Heart left ventricle (tissue), 16 donors: ENCODE data around the gene IL22. TPM values are rescaled to one million over a fixed set of nuclear protein-coding genes. Genes with fewer than 3 reads are reported as not detected.

ENCODE experiments used
- ATAC-seq, 4 donors: fragments of 200-7000 bp; cut with Tn5 transposase; one replicate each; pipeline ENCODE4 v1.9.1; 2020 to 2022; ENCODE audit warnings: moderate library complexity in 4 of 4, mild to moderate bottlenecking in 3 of 4, moderate number of reproducible peaks in 1 of 4
- DNase-seq, 5 donors: peaks; one replicate each; pipeline ENCODE4 v3.0.0-alpha.2; 2020
- H3K27ac ChIP-seq, 12 donors: fragments of 200-600 bp; sonication (generic) in 4 of 12; one replicate each; pipeline versions ENCODE4 v1.5.0 to v1.8.0; 2016 to 2022; ENCODE audit warnings: mild to moderate bottlenecking in 2 of 12
- H3K27me3 ChIP-seq, 9 donors: fragments of 200-600 bp; sonication (generic) in 2 of 9; one replicate each; pipeline versions ENCODE4 v1.5.1 to v1.8.0; 2016 to 2022; ENCODE audit warnings: mild to moderate bottlenecking in 3 of 9
- H3K36me3 ChIP-seq, 9 donors: fragments of 200-600 bp; sonication (generic) in 2 of 9; one replicate each; pipeline versions ENCODE4 v1.5.0 to v1.8.0; 2018 to 2022; ENCODE audit warnings: mild to moderate bottlenecking in 2 of 9
- H3K4me1 ChIP-seq, 12 donors: fragments of 200-600 bp; sonication (generic) in 4 of 12; one replicate each; pipeline versions ENCODE4 v1.5.0 to v1.8.0; 2016 to 2022; ENCODE audit warnings: mild to moderate bottlenecking in 3 of 12
- H3K4me3 ChIP-seq, 12 donors: fragments of 200-600 bp; sonication (generic) in 4 of 12; one replicate each; pipeline versions ENCODE4 v1.5.0 to v1.8.0; 2017 to 2022; ENCODE audit warnings: mild to moderate bottlenecking in 9 of 12, moderate library complexity in 4 of 12
- H3K9me3 ChIP-seq, 12 donors: fragments of 200-600 bp; sonication (generic) in 4 of 12; one replicate each; pipeline versions ENCODE4 v1.5.0 to v1.8.0; 2016 to 2022; ENCODE audit warnings: mild to moderate bottlenecking in 1 of 12
- CTCF ChIP-seq, 12 donors: fragments of 200-600 bp; sonication (generic) in 4 of 12; IDR thresholded peaks; one replicate each; pipeline versions ENCODE4 v1.5.0 to v1.8.0; 2018 to 2022; ENCODE audit warnings: antibody characterized with exemption in 12 of 12, mild to moderate bottlenecking in 5 of 12
- POLR2A ChIP-seq, 2 donors: fragments of 450-650 bp; IDR thresholded peaks; one replicate each; pipeline ENCODE4 v1.6.1; 2017; ENCODE audit warnings: antibody characterized with exemption in 2 of 2, mild to moderate bottlenecking in 2 of 2, moderate library complexity in 2 of 2
- WGBS, 4 donors: extraction: QIAGEN DNeasy Blood & Tissue Kit in 2 of 4; methylation state at CpG; one replicate each; pipeline versions ENCODE4 v1.1.5 to v1.1.7; 2013 to 2018; 5-methylcytosine and 5-hydroxymethylcytosine counted together
- intact Hi-C, 10 donors: fragments of 100-400 bp; cut with DNase I; formaldehyde crosslinking; loops; one replicate each; pipeline versions ENCODE4 v1.11.1 to v1.14.2; 2022
- polyA plus RNA-seq, 2 donors: library from polyadenylated mRNA; stranded (reverse); fragments of 200-250 nt; gene quantifications; one replicate each; pipeline ENCODE4 v1.2.3, GENCODE V29; 2013
- total RNA-seq, 9 donors: library from RNA; depleted of rRNA in 2 of 9; stranded (reverse); fragments of >200 nt in 2 of 9; fragmentation: NEBNext Ultra II Directional in 3 of 9; extraction: Animal tissue kit (Norgen Biotek cat#: 25700) in 3 of 9; gene quantifications; one replicate each; pipeline versions ENCODE4 v1.1.0 to v1.2.4, GENCODE V29; 2016 to 2023
- donor health status: ischemic (EF 13 %, LVEDD 7.1; RV severe dilation, severe dysfunction).
- donor health status: healthy with polysubstance abuse.
- donor health status: DM: no; HTN: yes; CAD: no.
- donor health status: DM: no; HTN: no; CAD: no.
- donor health status: ischemic (EF 25% LVEDD 6.9; RV normal size, moderate dysfunction).
- donor health status: ischemic (EF 25% LVEDD 5.7; RV mildly dilated, moderate dysfunction).
- donor health status: healthy.
- donor health status: DM: yes; HTN: yes; CAD: no.
- donor health status: ischemic (EF 35%, LVEDD 5.7; RV mildly dilated, moderate dysfunction).
- donor health status: nonischemic (EF 11% LVEDD 7.7; RV severe dilation, severe dysfunction).
- donor health status: DM: yes; HTN: yes; CAD: no.
- donor health status: PGD.
- donor health status: ischemic (EF 29% LVEDD 5.4; RV normal size, mild dysfunction).
- donor health status: nonischemic (EF 23%, LVEDD 6.1; RV moderate dilation, normal function).

IL22 gene
- total and polyA plus RNA-seq, 11 donors = not detected

DNA sequence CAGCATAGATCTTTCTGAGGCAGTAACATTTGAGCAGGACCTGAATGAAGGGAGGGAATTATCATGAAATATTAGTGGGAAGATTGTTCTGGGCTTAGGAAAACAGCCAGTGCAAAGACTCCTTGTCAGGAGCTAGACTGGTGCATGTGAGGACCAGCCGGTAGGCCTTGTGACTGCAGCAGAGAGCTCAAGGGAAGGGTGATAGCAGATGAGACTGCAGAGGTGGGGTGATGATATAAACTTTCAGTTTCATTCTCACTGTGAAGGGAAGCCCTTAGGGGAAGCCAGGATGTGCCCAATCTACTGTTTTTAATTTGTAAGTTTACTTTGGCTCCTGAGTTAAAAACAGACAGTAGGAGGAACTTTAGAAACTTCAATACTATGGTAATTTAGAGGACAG is 12.4 kb downstream of the IL22 start:
- H3K27me3 ChIP-seq = no peaks in the 10 kb centered on the region
- intact Hi-C loops = loop anchor here in 1 of 10 donors (5.0 kb wide), 1 partner anchor 51 kb away; no protein-coding TSS in a partner anchor
- ATAC-seq (peak in 3 of 4 donors; percentile 54 to 78 (median 69)), DNase-seq (peak in 2 of 5 donors; percentile 16 to 22)
- peaks cover 0 to 50% (median 17%) of the 10 kb centered on the region in 12 donors for H3K4me1 ChIP-seq
- no peaks in the 10 kb centered on the region for H3K36me3 ChIP-seq
- H3K9me3 ChIP-seq = no peaks in the 10 kb centered on the region
- peak overlapping the region in 3 of 12 donors; percentile 0 to 10 (median 6) for H3K4me3 ChIP-seq
- WGBS, 4 donors = 3 to 20% (median 11%) methylated on average over 1 of the region's 1 CpG
- no peak for TF ChIP-seq CTCF (IDR thresholded peaks at IDR 0.05)
- TF ChIP-seq POLR2A (IDR thresholded peaks at IDR 0.05) = no peak
- peak overlapping the region in 5 of 12 donors; percentile 34 to 78 (median 43) for H3K27ac ChIP-seq

- H3K4me1 ChIP-seq = peaks cover 0 to 41% (median 14%) of the 10 kb centered on the region in 12 donors
- no peak overlapping the region for H3K4me3 ChIP-seq
- H3K36me3 ChIP-seq = no peaks in the 10 kb centered on the region
- WGBS, 4 donors = 63 to 78% (median 70%) methylated on average over 1 of the region's 1 CpG
- TF ChIP-seq POLR2A (IDR thresholded peaks at IDR 0.05) = no peak
- no peak for TF ChIP-seq CTCF (IDR thresholded peaks at IDR 0.05)
- DNase-seq (no peak), ATAC-seq (no peak)
- no peaks in the 10 kb centered on the region for H3K27me3 ChIP-seq
- H3K27ac ChIP-seq = peak overlapping the region in 2 of 12 donors; percentile 22 to 39
- intact Hi-C loops = loop anchor here in 1 of 10 donors (5.0 kb wide), 1 partner anchor 52 kb away; no protein-coding TSS in a partner anchor
- no peaks in the 10 kb centered on the region for H3K9me3 ChIP-seq
Measured at GRCh38 chr12:68240079-68240478, 13.3 kb downstream of the IL22 start.

DNA sequence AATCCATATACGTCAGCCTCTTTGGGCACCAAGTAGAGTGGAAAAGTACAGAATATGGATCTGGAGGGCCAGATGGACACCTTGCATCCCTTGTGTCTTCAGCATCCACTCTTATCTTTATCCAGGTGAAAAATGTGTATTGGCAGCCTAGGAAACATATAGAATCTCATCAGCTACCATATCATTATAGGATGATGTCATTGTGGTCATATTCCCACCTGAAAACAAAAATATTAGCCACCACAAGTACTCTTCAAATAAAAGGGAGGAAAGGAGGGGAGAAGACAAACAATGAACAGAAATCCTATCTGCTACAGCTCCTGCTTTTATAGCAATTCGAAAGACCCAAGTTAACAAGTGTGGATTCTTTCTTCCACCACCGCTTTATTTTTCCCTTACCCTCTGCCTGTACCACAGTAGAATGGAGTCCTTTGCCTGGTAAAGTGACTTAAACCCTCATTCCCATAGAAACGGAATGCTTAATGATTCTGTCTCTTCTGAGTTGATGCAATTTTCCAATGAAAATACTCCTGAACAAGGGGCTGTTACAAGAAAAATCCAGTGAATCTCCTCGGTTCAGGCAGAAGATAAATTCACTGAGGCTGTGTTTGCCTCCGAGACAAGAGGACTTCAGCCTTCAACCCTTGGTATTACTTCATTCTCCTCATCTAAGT is 14.0 kb downstream of the IL22 start:
- no peak for ATAC-seq
- intact Hi-C loops = loop anchor here in 2 of 10 donors (5.0 kb wide), 1 partner anchor 78 kb away; no protein-coding TSS in a partner anchor
- 93 to 95% (median 94%) methylated on average over 6 of the region's 6 CpGs for WGBS, 4 donors
- TF ChIP-seq POLR2A (IDR thresholded peaks at IDR 0.05) (no peak), CTCF (IDR thresholded peaks at IDR 0.05) (no peak)
- no peak overlapping the region for H3K4me3 ChIP-seq
- no peaks in the 10 kb centered on the region for H3K27me3 ChIP-seq
- DNase-seq = no peak
- H3K36me3 ChIP-seq = no peaks in the 10 kb centered on the region
- H3K27ac ChIP-seq = peak overlapping the region in 1 of 12 donors; percentile 22
- peaks cover 0 to 37% (median 12%) of the 10 kb centered on the region in 12 donors for H3K4me1 ChIP-seq
- no peaks in the 10 kb centered on the region for H3K9me3 ChIP-seq

- Histone ChIP-seq H3K36me3 (no peaks in the 10 kb centered on the region), H3K9me3 (no peaks in the 10 kb centered on the region), H3K27me3 (no peaks in the 10 kb centered on the region), H3K4me1 (peaks cover 0 to 37% (median 12%) of the 10 kb centered on the region in 12 donors), H3K4me3 (no peak overlapping the region), H3K27ac (peak overlapping the region in 3 of 12 donors; percentile 7 to 51 (median 25))
- DNase-seq (no peak), ATAC-seq (peak in 2 of 4 donors; percentile 35 to 52)
- intact Hi-C loops = loop anchor here in 2 of 10 donors (5.0 kb wide), 1 partner anchor 80 kb away; no protein-coding TSS in a partner anchor
- TF ChIP-seq POLR2A (IDR thresholded peaks at IDR 0.05) = no peak
- TF ChIP-seq CTCF (IDR thresholded peaks at IDR 0.05) = no peak
- 34 to 37% (median 34%) methylated on average over 2 of the region's 2 CpGs for WGBS, 4 donors
Measured at GRCh38 chr12:68237619-68238018, 15.8 kb downstream of the IL22 start.
